OCI-LY7 (cell line): Measurements from ENCODE around the gene SIK3. TPM values are rescaled to one million over a fixed set of nuclear protein-coding genes. Genes with fewer than 3 reads are reported as not detected.

Experiments used
- BruUV-seq: library from RNA; stranded (reverse); fragments of 400-500 nt; replicated peaks from 2 replicates; lab custom pipeline; 2021; lab: Mats Ljungman, UMichigan
- CTCF ChIA-PET: fragments of 300-600 bp; sonication (Branson Sonifier 250); formaldehyde crosslinking; loops from one replicate; lab custom pipeline; 2022; ENCODE audit warnings: antibody characterized with exemption; ENCODE audit not compliant: unreplicated experiment; lab: Charles Lee
- POLR2A ChIA-PET: fragments of 300-600 bp; sonication (Branson Sonifier 250); formaldehyde crosslinking; loops from one replicate; lab custom pipeline; 2022; ENCODE audit warnings: antibody characterized with exemption; lab: Charles Lee
- DNase-seq: peaks from one replicate; pipeline ENCODE4 v3.0.0-alpha.2; 2015; ENCODE audit warnings: low spot score
- H2AFZ ChIP-seq: fragments of 200-600 bp; sonication (generic), shearing (Covaris generic); 2 replicates; pipeline ENCODE4 v1.6.1; 2014; ENCODE audit warnings: mild to moderate bottlenecking, antibody characterized with exemption, low read length, moderate library complexity
- H3K27ac ChIP-seq: fragments of 200-600 bp; sonication (generic); 2 replicates; pipeline ENCODE4 v1.5.1; 2014; ENCODE audit warnings: mixed run types, low read depth, mild to moderate bottlenecking, moderate library complexity, low read length, inconsistent platforms; ENCODE audit not compliant: poor library complexity, severe bottlenecking
- H3K36me3 ChIP-seq: fragments of 200-600 bp; sonication (generic); 2 replicates; pipeline ENCODE4 v1.6.1; 2014; ENCODE audit warnings: mild to moderate bottlenecking, antibody characterized with exemption, low read length, moderate library complexity, mixed read lengths; ENCODE audit not compliant: insufficient read depth
- H3K4me1 ChIP-seq: fragments of 200-600 bp; sonication (generic); 2 replicates; pipeline ENCODE4 v1.5.1; 2014; ENCODE audit warnings: mild to moderate bottlenecking, low read length; ENCODE audit not compliant: insufficient read depth, poor library complexity, severe bottlenecking
- H3K4me2 ChIP-seq: fragments of 200-600 bp; sonication (generic); 2 replicates; pipeline ENCODE4 v1.6.1; 2014; ENCODE audit warnings: mild to moderate bottlenecking, low read length
- H3K4me3 ChIP-seq: fragments of 200-600 bp; sonication (generic); 2 replicates; pipeline ENCODE4 v1.5.1; 2014; ENCODE audit warnings: mild to moderate bottlenecking, low read depth, low read length; ENCODE audit not compliant: poor library complexity, severe bottlenecking
- H3K79me2 ChIP-seq: fragments of 200-600 bp; sonication (generic); 2 replicates; pipeline ENCODE4 v1.6.1; 2016; ENCODE audit warnings: low read depth, mild to moderate bottlenecking, low read length, moderate library complexity, mixed read lengths; ENCODE audit not compliant: insufficient read depth
- H3K9me2 ChIP-seq: fragments of 200-600 bp; sonication (generic); 2 replicates; pipeline ENCODE4 v1.6.1; 2016; ENCODE audit warnings: mild to moderate bottlenecking, low read length, mixed read lengths; ENCODE audit not compliant: insufficient read depth
- H3K9me3 ChIP-seq: fragments of 200-600 bp; sonication (generic); 2 replicates; pipeline ENCODE4 v1.6.1; 2014; ENCODE audit warnings: mild to moderate bottlenecking, mixed run types, low read length, mixed read lengths
- H4K20me1 ChIP-seq: fragments of 200-600 bp; sonication (generic); 2 replicates; pipeline ENCODE4 v1.6.1; 2014; ENCODE audit warnings: mild to moderate bottlenecking, antibody characterized with exemption, low read length, moderate library complexity, mixed read lengths; ENCODE audit not compliant: insufficient read depth
- EZH2phosphoT487 ChIP-seq: fragments of 200-600 bp; sonication (generic); IDR thresholded peaks from 2 replicates; pipeline ENCODE4 v1.6.1; 2018; ENCODE audit warnings: low read depth, borderline replicate concordance, mild to moderate bottlenecking, mixed run types, antibody characterized with exemption, low read length, moderate library complexity, mixed read lengths
- intact Hi-C: fragments of 100-400 bp; cut with micrococcal nuclease; formaldehyde crosslinking; loops from one replicate; pipeline ENCODE4 v1.10.0; 2022; ENCODE audit not compliant: unreplicated experiment
- total RNA-seq, 2 experiments: library from RNA; depleted of rRNA in 1 of 2; stranded (reverse); fragments of >200 nt in 1 of 2; shearing (Covaris generic) in 1 of 2; gene quantifications; 2 replicates each; pipeline ENCODE4 v1.2.3, GENCODE V29; 2014 to 2022
- TF ChIP-seq, protein P1 (sequence below): fragments of 200-600 bp; sonication (generic); conservative IDR thresholded peaks from 2 replicates; pipeline ENCODE4 v1.5.1; 2014; ENCODE audit warnings: mild to moderate bottlenecking, antibody characterized with exemption, low read length, moderate library complexity, mixed read lengths

Gene SIK3
- total RNA-seq, 2 experiments from 2014 or later, result 29.3 to 72.9 TPM

- Histone ChIP-seq H3K9me2 (no peaks in the 10 kb centered on the region), H3K27ac (no peak overlapping the region), H3K36me3 (no peaks in the 10 kb centered on the region), H3K4me3 (no peak overlapping the region), H3K4me1 (no peaks in the 10 kb centered on the region), H3K79me2 (no peaks in the 10 kb centered on the region), H4K20me1 (no peaks in the 10 kb centered on the region), H3K4me2 (no peak overlapping the region), H2AFZ (no peak overlapping the region), H3K9me3 (no peaks in the 10 kb centered on the region)
- ChIA-PET POLR2A (no interaction called here), CTCF (no interaction called here)
- DNase-seq, result no peak
- TF ChIP-seq EZH2phosphoT487, result no peak
- TF ChIP-seq, protein P1, sequence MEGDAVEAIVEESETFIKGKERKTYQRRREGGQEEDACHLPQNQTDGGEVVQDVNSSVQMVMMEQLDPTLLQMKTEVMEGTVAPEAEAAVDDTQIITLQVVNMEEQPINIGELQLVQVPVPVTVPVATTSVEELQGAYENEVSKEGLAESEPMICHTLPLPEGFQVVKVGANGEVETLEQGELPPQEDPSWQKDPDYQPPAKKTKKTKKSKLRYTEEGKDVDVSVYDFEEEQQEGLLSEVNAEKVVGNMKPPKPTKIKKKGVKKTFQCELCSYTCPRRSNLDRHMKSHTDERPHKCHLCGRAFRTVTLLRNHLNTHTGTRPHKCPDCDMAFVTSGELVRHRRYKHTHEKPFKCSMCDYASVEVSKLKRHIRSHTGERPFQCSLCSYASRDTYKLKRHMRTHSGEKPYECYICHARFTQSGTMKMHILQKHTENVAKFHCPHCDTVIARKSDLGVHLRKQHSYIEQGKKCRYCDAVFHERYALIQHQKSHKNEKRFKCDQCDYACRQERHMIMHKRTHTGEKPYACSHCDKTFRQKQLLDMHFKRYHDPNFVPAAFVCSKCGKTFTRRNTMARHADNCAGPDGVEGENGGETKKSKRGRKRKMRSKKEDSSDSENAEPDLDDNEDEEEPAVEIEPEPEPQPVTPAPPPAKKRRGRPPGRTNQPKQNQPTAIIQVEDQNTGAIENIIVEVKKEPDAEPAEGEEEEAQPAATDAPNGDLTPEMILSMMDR, result no peak
- intact Hi-C loops, result no loop called here
- no TSS peak for BruUV-seq
Measured at GRCh38 chr11:116811194-116811593, 287.0 kb downstream of the SIK3 start.

- H3K4me1 ChIP-seq, result no peaks in the 10 kb centered on the region
- ChIA-PET POLR2A (no interaction called here), CTCF (no interaction called here)
- no peaks in the 10 kb centered on the region for H3K9me2 ChIP-seq
- intact Hi-C loops, result no loop called here
- no peaks in the 10 kb centered on the region for H4K20me1 ChIP-seq
- no peak for TF ChIP-seq EZH2phosphoT487
- TF ChIP-seq, protein P1, result no peak
- H3K4me3 ChIP-seq, result no peak overlapping the region
- DNase-seq, result no peak
- H2AFZ ChIP-seq, result no peak overlapping the region
- no peaks in the 10 kb centered on the region for H3K36me3 ChIP-seq
- no peaks in the 10 kb centered on the region for H3K9me3 ChIP-seq
- H3K4me2 ChIP-seq, result no peak overlapping the region
- no peaks in the 10 kb centered on the region for H3K79me2 ChIP-seq
- no peak overlapping the region for H3K27ac ChIP-seq
- no TSS peak for BruUV-seq
Measured at GRCh38 chr11:116808262-116809175, 289.7 kb downstream of the SIK3 start.
